Lower lobe of right lung (tissue), 2 donors: ENCODE measurements around the gene AUTS2. TPM values are rescaled to one million over a fixed set of nuclear protein-coding genes. Genes with fewer than 3 reads are reported as not detected.

ENCODE experiments used
- ATAC-seq, 2 donors: fragments of 200-7000 bp; cut with Tn5 transposase; one replicate each; pipeline ENCODE4 v1.9.1; 2020 to 2022; ENCODE audit warnings: mild to moderate bottlenecking in 2 of 2, moderate library complexity in 2 of 2
- DNase-seq: peaks from one replicate; pipeline ENCODE4 v3.0.0-alpha.2; 2020
- H3K27ac ChIP-seq: fragments of 200-600 bp; one replicate; pipeline ENCODE4 v1.8.0; 2022
- H3K27me3 ChIP-seq: fragments of 200-600 bp; one replicate; pipeline ENCODE4 v1.8.0; 2022; ENCODE audit warnings: low read depth
- H3K36me3 ChIP-seq: fragments of 200-600 bp; one replicate; pipeline ENCODE4 v1.8.0; 2022; ENCODE audit warnings: mild to moderate bottlenecking
- H3K4me1 ChIP-seq: fragments of 200-600 bp; one replicate; pipeline ENCODE4 v1.8.0; 2022
- H3K4me3 ChIP-seq: fragments of 200-600 bp; one replicate; pipeline ENCODE4 v1.8.0; 2022; ENCODE audit warnings: mild to moderate bottlenecking
- H3K9me3 ChIP-seq: fragments of 200-600 bp; one replicate; pipeline ENCODE4 v1.8.0; 2022
- CTCF ChIP-seq: fragments of 200-600 bp; IDR thresholded peaks from one replicate; pipeline ENCODE4 v1.8.0; 2022; ENCODE audit warnings: antibody characterized with exemption, mild to moderate bottlenecking
- intact Hi-C: fragments of 100-400 bp; cut with DNase I; formaldehyde crosslinking; loops from one replicate; pipeline ENCODE4 v1.11.0; 2022
- total RNA-seq: library from RNA; stranded (reverse); fragmentation: NEBNext Ultra II Directional; extraction: Animal tissue kit (Norgen Biotek cat#: 25700); gene quantifications from one replicate; pipeline ENCODE4 v1.2.1, GENCODE V29; 2021
- donor health status: DM: no; HTN: yes; CAD: no; lungs with severe emphysema.

Gene AUTS2
- total RNA-seq, 1 donor from 2014 or later, result 45.7 TPM

GRCh38 chr7:70693686-70694433, 1095.6 kb downstream of the AUTS2 start:
- ATAC-seq, result peak; percentile 91
- no peaks in the 10 kb centered on the region for H3K36me3 ChIP-seq
- peak; percentile 81 for DNase-seq
- H3K4me1 ChIP-seq, result peaks cover 22% of the 10 kb centered on the region
- H3K4me3 ChIP-seq, result peak overlapping the region; percentile 83
- peak overlapping the region; percentile 80 for H3K27ac ChIP-seq
- peak; percentile 23 for TF ChIP-seq CTCF
- intact Hi-C loops, result no loop called here
- H3K9me3 ChIP-seq, result no peaks in the 10 kb centered on the region
- H3K27me3 ChIP-seq, result peaks cover 9% of the 10 kb centered on the region

GRCh38 chr7:70694434-70694970, 1096.2 kb downstream of the AUTS2 start:
- intact Hi-C loops, result no loop called here
- H3K27ac ChIP-seq, result peak overlapping the region; percentile 80
- peak overlapping the region; percentile 83 for H3K4me3 ChIP-seq
- TF ChIP-seq CTCF, result no peak
- peaks cover 9% of the 10 kb centered on the region for H3K27me3 ChIP-seq
- ATAC-seq (peak; percentile 54 to 57), DNase-seq (peak; percentile 53)
- H3K4me1 ChIP-seq, result peaks cover 22% of the 10 kb centered on the region
- H3K9me3 ChIP-seq, result no peaks in the 10 kb centered on the region
- peaks cover 2% of the 10 kb centered on the region for H3K36me3 ChIP-seq

- H3K27me3 ChIP-seq, result peaks cover 9% of the 10 kb centered on the region
- DNase-seq (no peak), ATAC-seq (peak; percentile 43 to 48)
- H3K4me1 ChIP-seq, result peaks cover 22% of the 10 kb centered on the region
- H3K36me3 ChIP-seq, result peaks cover 7% of the 10 kb centered on the region
- no peak for TF ChIP-seq CTCF
- H3K9me3 ChIP-seq, result no peaks in the 10 kb centered on the region
- peak overlapping the region; percentile 83 for H3K4me3 ChIP-seq
- intact Hi-C loops, result no loop called here
- H3K27ac ChIP-seq, result peak overlapping the region; percentile 80
These were observed 1096.9 kb downstream of the AUTS2 start for GRCh38 chr7:70694971-70695794.

- Histone ChIP-seq H3K27ac (peak overlapping the region; percentile 80), H3K9me3 (no peaks in the 10 kb centered on the region), H3K4me3 (peak overlapping the region; percentile 83), H3K27me3 (peaks cover 9% of the 10 kb centered on the region), H3K4me1 (peaks cover 22% of the 10 kb centered on the region), H3K36me3 (peaks cover 7% of the 10 kb centered on the region)
- intact Hi-C loops, result no loop called here
- ATAC-seq (no peak), DNase-seq (no peak)
- TF ChIP-seq CTCF, result no peak
These were observed 1097.5 kb downstream of the AUTS2 start for GRCh38 chr7:70695795-70696083.

GRCh38 chr7:70696201-70696754, 1098.0 kb downstream of the AUTS2 start:
- Histone ChIP-seq H3K4me1 (peaks cover 22% of the 10 kb centered on the region), H3K36me3 (peaks cover 7% of the 10 kb centered on the region), H3K27ac (peak overlapping the region; percentile 51), H3K27me3 (peaks cover 9% of the 10 kb centered on the region), H3K4me3 (peak overlapping the region; percentile 83), H3K9me3 (no peaks in the 10 kb centered on the region)
- DNase-seq, result no peak
- intact Hi-C loops, result no loop called here
- no peak for TF ChIP-seq CTCF
- no peak for ATAC-seq
